HEK293 (cell line): ENCODE data around the gene PIGW.

Experiments used
- MEIS1 ChIP-seq: sonication (generic); formaldehyde crosslinking; IDR thresholded peaks from 2 replicates; pipeline ENCODE4 v1.8.1; 2022; ENCODE audit warnings: missing genetic modification reagents, mild to moderate bottlenecking, borderline replicate concordance
- PRDM1 ChIP-seq: fragments of 450-650 bp; formaldehyde crosslinking; IDR thresholded peaks from 2 replicates; pipeline ENCODE4; 2016; ENCODE audit warnings: missing biosample characterization, missing genetic modification characterization
- PRDM2 ChIP-seq: fragments of 450-650 bp; formaldehyde crosslinking; IDR thresholded peaks from 2 replicates; pipeline ENCODE4 v1.5.1; 2016; ENCODE audit warnings: missing biosample characterization, missing genetic modification characterization, borderline replicate concordance
- PRDM6 ChIP-seq: fragments of 450-650 bp; formaldehyde crosslinking; IDR thresholded peaks from 2 replicates; pipeline ENCODE4 v1.5.1; 2017; ENCODE audit warnings: missing biosample characterization, missing genetic modification characterization
- TSHZ1 ChIP-seq: fragments of 450-650 bp; formaldehyde crosslinking; IDR thresholded peaks from 2 replicates; pipeline ENCODE4 v1.5.1; 2016; ENCODE audit warnings: missing biosample characterization, missing genetic modification characterization, borderline replicate concordance
- ZBTB48 ChIP-seq: fragments of 450-650 bp; formaldehyde crosslinking; IDR thresholded peaks from 2 replicates; pipeline ENCODE4 v1.5.1; 2016; ENCODE audit warnings: missing biosample characterization, missing genetic modification characterization
- ZFP41 ChIP-seq: fragments of 450-650 bp; formaldehyde crosslinking; IDR thresholded peaks from 2 replicates; pipeline ENCODE4 v1.5.1; 2016; ENCODE audit warnings: missing biosample characterization, missing genetic modification characterization, borderline replicate concordance
- ZNF311 ChIP-seq: fragments of 450-650 bp; formaldehyde crosslinking; IDR thresholded peaks from 2 replicates; pipeline ENCODE4 v1.5.1; 2017; ENCODE audit warnings: missing biosample characterization, missing genetic modification characterization, borderline replicate concordance
- ZNF37A ChIP-seq: fragments of 450-650 bp; IDR thresholded peaks from 2 replicates; pipeline ENCODE4 v1.5.1; 2018; ENCODE audit warnings: missing biosample characterization, missing genetic modification characterization
- ZNF449 ChIP-seq: fragments of 450-650 bp; formaldehyde crosslinking; IDR thresholded peaks from 2 replicates; pipeline ENCODE4 v1.5.1; 2017; ENCODE audit warnings: missing biosample characterization, mild to moderate bottlenecking, missing genetic modification characterization, moderate library complexity
- ZNF513 ChIP-seq: fragments of 450-650 bp; IDR thresholded peaks from 2 replicates; pipeline ENCODE4 v1.5.1; 2018; ENCODE audit warnings: missing biosample characterization, missing genetic modification characterization
- ZNF518A ChIP-seq: fragments of 450-650 bp; formaldehyde crosslinking; conservative IDR thresholded peaks from 2 replicates; pipeline ENCODE4 v1.5.1; 2016; ENCODE audit warnings: low read depth, missing biosample characterization, missing genetic modification characterization
- ZNF704 ChIP-seq: fragments of 450-650 bp; formaldehyde crosslinking; IDR thresholded peaks from 2 replicates; pipeline ENCODE4 v1.5.1; 2016; ENCODE audit warnings: missing biosample characterization, missing genetic modification characterization
- ZNF707 ChIP-seq: fragments of 450-650 bp; formaldehyde crosslinking; IDR thresholded peaks from 2 replicates; pipeline ENCODE4 v1.5.1; 2016; ENCODE audit warnings: missing biosample characterization, missing genetic modification characterization
- ZXDB ChIP-seq: fragments of 450-650 bp; formaldehyde crosslinking; IDR thresholded peaks from 2 replicates; pipeline ENCODE4 v1.5.1; 2016; ENCODE audit warnings: missing biosample characterization, missing genetic modification characterization

PIGW gene

GRCh38 chr17:36545465-36546417 lies 11.0 kb downstream of the PIGW start (continued):
- TF ChIP-seq PRDM2 (no peak), ZNF37A (tag by site-specific recombination) (no peak), PRDM1 (tag by site-specific recombination) (0 out of 2 replicates have a peak, but pooled peaks have one; percentile 18), ZNF311 (tag by site-specific recombination) (no peak), ZNF518A (tag by site-specific recombination) (no peak), ZXDB (peak; percentile 43; the same call in 1 of the 2 replicates), ZNF513 (no peak), ZNF704 (tag by site-specific recombination) (no peak), ZFP41 (tag by site-specific recombination) (no peak), ZNF707 (tag by site-specific recombination) (no peak), ZBTB48 (tag by site-specific recombination) (peak; percentile 56; the same call in 1 of the 2 replicates), MEIS1 (no peak), PRDM6 (tag by site-specific recombination) (no peak), TSHZ1 (tag by site-specific recombination) (no peak), ZNF449 (tag by site-specific recombination) (no peak)
